HCT116 (cell line): ENCODE data around the gene SLC16A4. TPM values are rescaled to one million over a fixed set of nuclear protein-coding genes. Genes with fewer than 3 reads are reported as not detected.
"Not testable (repeated sequence)": the region's sequence is repeated elsewhere in the genome, so short reads cannot be mapped to it uniquely, and the experiment has no call there.

Source experiments
- ATAC-seq: fragments of 200-7000 bp; cut with Tn5 transposase; 2 replicates; pipeline ENCODE4 v1.9.1; 2020; ENCODE audit warnings: mild to moderate bottlenecking, moderate library complexity
- Bru-seq: library from RNA; stranded (reverse); fragments of 400-500 nt; gene quantifications from one replicate; lab custom pipeline; 2021; lab: Mats Ljungman, UMichigan
- BruChase-seq, 2 experiments: library from RNA; stranded (reverse); fragments of 400-500 nt; gene quantifications; one replicate each; lab custom pipeline; 2021; lab: Mats Ljungman, UMichigan
- BruUV-seq: library from RNA; stranded (reverse); fragments of 400-500 nt; replicated peaks from 2 replicates; lab custom pipeline; 2021; lab: Mats Ljungman, UMichigan
- CTCF ChIA-PET: fragments of 300-600 bp; sonication (Branson Sonifier 250); formaldehyde crosslinking; loops from one replicate; lab custom pipeline; 2021; ENCODE audit warnings: antibody characterized with exemption; lab: Charles Lee
- POLR2A ChIA-PET: fragments of 300-600, 350-600 bp; sonication (Branson Sonifier 250); formaldehyde crosslinking; loops from one replicate; lab custom pipeline; 2021; ENCODE audit warnings: antibody characterized with exemption; lab: Charles Lee
- RAD21 ChIA-PET, 2 experiments: fragments of 300-600 bp; sonication (Branson Sonifier 250); formaldehyde crosslinking; loops; one replicate each; lab custom pipeline; 2023; ENCODE audit warnings: low total read pairs in 2 of 2; ENCODE audit not compliant: uncharacterized antibody in 2 of 2, unreplicated experiment in 2 of 2, low non-redundant PET in 1 of 2; lab: Charles Lee
- DNase-seq: peaks from one replicate; pipeline ENCODE4 v3.0.0-alpha.2; 2010; ENCODE audit warnings: low read depth, low spot score
- H2AFZ ChIP-seq: fragments of 200-600 bp; shearing (Covaris generic), sonication (generic); 2 replicates; pipeline ENCODE4 v1.6.1; 2017; ENCODE audit warnings: low read depth, mixed run types, mixed read lengths, antibody characterized with exemption, low read length; ENCODE audit not compliant: poor library complexity, severe bottlenecking
- H3K27ac ChIP-seq: 2 replicates; pipeline ENCODE4 v1.5.1; 2012; ENCODE audit warnings: low read depth, low read length
- H3K27me3 ChIP-seq: fragments of 200-600 bp; sonication (generic); 2 replicates; pipeline ENCODE4 v1.6.1; 2016; ENCODE audit warnings: mixed run types, low read length, mixed read lengths; ENCODE audit not compliant: insufficient read depth
- H3K36me3 ChIP-seq, 2 experiments: fragments of 200-500 bp in 1 of 2; fragments of 200-600 bp in 1 of 2; sonication (Bioruptor generic) in 1 of 2; sonication (generic) in 1 of 2; 2 replicates each; pipeline versions ENCODE4 v1.5.1 to v1.6.1; 2014 to 2016; ENCODE audit warnings: low read length in 2 of 2, inconsistent platforms in 1 of 2, mixed read lengths in 1 of 2, mixed run types in 1 of 2; ENCODE audit not compliant: insufficient read depth in 2 of 2, control insufficient read depth in 1 of 2
- H3K4me1 ChIP-seq, 2 experiments: fragments of 200-600 bp in 1 of 2; sonication (generic) in 1 of 2; 2 replicates each; pipeline versions ENCODE4 v1.5.1 to v1.6.1; 2012 to 2017; ENCODE audit warnings: low read length in 2 of 2, inconsistent platforms in 1 of 2, mild to moderate bottlenecking in 1 of 2, mixed read lengths in 1 of 2, mixed run types in 1 of 2, moderate library complexity in 1 of 2; ENCODE audit not compliant: insufficient read depth in 2 of 2, control insufficient read depth in 1 of 2
- H3K4me2 ChIP-seq: fragments of 200-600 bp; sonication (generic); 2 replicates; pipeline ENCODE4 v1.6.1; 2017; ENCODE audit warnings: mixed run types, low read length, mixed read lengths
- H3K4me3 ChIP-seq, 2 experiments: fragments of 200-600 bp in 1 of 2; sonication (generic) in 1 of 2; replicated peaks in 1 of 2; 2 replicates each; pipeline ENCODE4 v1.5.1; 2011 to 2016; ENCODE audit warnings: low read length in 2 of 2, control low read depth in 1 of 2, low read depth in 1 of 2, mild to moderate bottlenecking in 1 of 2, mixed read lengths in 1 of 2, mixed run types in 1 of 2
- H3K79me2 ChIP-seq: fragments of 200-600 bp; sonication (generic); 2 replicates; pipeline ENCODE4 v1.6.1; 2017; ENCODE audit warnings: mild to moderate bottlenecking, mixed run types, low read length, moderate library complexity, mixed read lengths; ENCODE audit not compliant: insufficient read depth
- H3K9ac ChIP-seq: fragments of 200-600 bp; sonication (generic); 2 replicates; pipeline ENCODE4 v1.6.1; 2016; ENCODE audit warnings: low read length, mixed read lengths
- H3K9me2 ChIP-seq: fragments of 200-600 bp; sonication (generic), shearing (Covaris generic); 2 replicates; pipeline ENCODE4 v1.6.1; 2017; ENCODE audit warnings: mixed run types, mild to moderate bottlenecking, moderate library complexity; ENCODE audit not compliant: insufficient read depth
- H3K9me3 ChIP-seq, 2 experiments: fragments of 200-500 bp in 1 of 2; fragments of 200-600 bp in 1 of 2; sonication (Bioruptor generic) in 1 of 2; sonication (generic) in 1 of 2; 2 replicates each; pipeline ENCODE4 v1.6.1; 2014 to 2017; ENCODE audit warnings: low read length in 2 of 2, mixed read lengths in 2 of 2, inconsistent platforms in 1 of 2, low read depth in 1 of 2, mild to moderate bottlenecking in 1 of 2, mixed run types in 1 of 2, moderate library complexity in 1 of 2; ENCODE audit not compliant: control insufficient read depth in 1 of 2, insufficient read depth in 1 of 2
- H4K20me1 ChIP-seq: fragments of 200-600 bp; sonication (generic), shearing (Covaris generic); 2 replicates; pipeline ENCODE4 v1.6.1; 2017; ENCODE audit warnings: mixed run types, mild to moderate bottlenecking, moderate library complexity; ENCODE audit not compliant: insufficient read depth
- EZH2 ChIP-seq: fragments of 200-600 bp; sonication (generic); IDR thresholded peaks from 2 replicates; pipeline ENCODE4 v1.6.1; 2017; ENCODE audit warnings: antibody characterized with exemption, mixed run types
- RAD21 ChIP-seq: IDR thresholded peaks from 2 replicates; pipeline ENCODE4 v1.6.1; 2012; ENCODE audit warnings: low read depth, mild to moderate bottlenecking
- SP1 ChIP-seq: IDR thresholded peaks from 2 replicates; pipeline ENCODE4 v1.6.1; 2012; ENCODE audit warnings: low read depth
- TCF7L2 ChIP-seq: IDR thresholded peaks from 2 replicates; pipeline ENCODE4 v1.7.0; 2011; ENCODE audit warnings: borderline replicate concordance, inconsistent platforms; ENCODE audit not compliant: insufficient read depth, insufficient read length; ENCODE audit errors: extremely low read depth
- YY1 ChIP-seq: IDR thresholded peaks from 2 replicates; pipeline ENCODE4 v1.6.1; 2011; ENCODE audit warnings: low read length, low read depth, moderate library complexity, mild to moderate bottlenecking; ENCODE audit not compliant: insufficient replicate concordance; ENCODE audit errors: extremely low read depth
- ZFX ChIP-seq: fragments of 450-650 bp; IDR thresholded peaks from 2 replicates; pipeline ENCODE4 v1.6.1; 2017
- intact Hi-C: fragments of 100-400 bp; cut with micrococcal nuclease; formaldehyde crosslinking; loops from 2 replicates; pipeline ENCODE4 v1.10.0; 2022
- long read RNA-seq: library from polyadenylated mRNA; unstranded; transcript quantifications from one replicate; pipeline ENCODE4 v2.0.0, GENCODE V29; 2021; ENCODE audit not compliant: unreplicated experiment
- polyA plus RNA-seq: library from polyadenylated mRNA; unstranded; fragments of >200 nt; gene quantifications from 2 replicates; pipeline ENCODE4 v1.2.1, GENCODE V29; 2012; ENCODE audit warnings: missing spikeins
- total RNA-seq: library from RNA; stranded (reverse); gene quantifications from one replicate; pipeline ENCODE4 v1.2.1, GENCODE V29; 2021; ENCODE audit not compliant: unreplicated experiment
- TF ChIP-seq, protein P1 (sequence below): IDR thresholded peaks from 2 replicates; pipeline ENCODE4 v1.6.1; 2012

SLC16A4 gene
- total RNA-seq = 0.20 TPM
- 0.12 and 0.13 TPM in 2 replicates for polyA plus RNA-seq
- Bru-seq, nascent RNA = percentile 19 among the genes with signal in this experiment
- percentile 47 among the genes with signal in this experiment for BruChase-seq, experiment 1, labeled RNA remaining after a 6-hour chase
- BruChase-seq, experiment 2, labeled RNA remaining after a 2-hour chase = percentile 38 among the genes with signal in this experiment
- long read RNA-seq = 0 reads

DNA sequence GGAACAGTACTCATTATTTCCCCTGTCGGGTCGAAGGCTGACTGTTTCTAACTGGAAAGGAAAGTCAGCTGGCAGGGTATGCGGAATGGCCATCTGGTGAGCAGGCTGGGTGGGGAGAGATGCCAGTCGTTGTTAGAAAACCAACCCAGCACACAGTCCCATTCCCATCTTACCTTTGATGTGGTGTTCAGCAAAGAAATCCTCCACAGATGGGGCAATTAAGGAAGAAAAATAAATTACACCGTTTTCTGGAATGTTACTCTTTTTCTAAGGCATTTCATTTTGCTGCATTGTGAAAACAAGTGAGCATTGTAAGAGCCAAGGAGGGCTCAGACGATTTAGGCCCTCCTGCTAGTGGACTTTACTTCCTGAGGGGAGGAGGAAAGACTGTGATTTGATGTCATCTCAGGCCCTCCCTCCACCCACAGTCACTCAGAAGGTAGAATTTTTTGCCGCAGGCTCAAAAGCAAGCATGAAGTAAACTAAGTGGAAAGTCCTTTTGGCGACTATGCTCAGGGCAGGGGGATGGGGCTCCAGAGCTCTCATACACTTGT lies at the start of gene SLC16A4:
Gene SLC16A4 (minus strand): TSS at position 335 of the 554 bp plus-strand sequence. CDS start 1,703 bp downstream, outside the sequence.
- H4K20me1 ChIP-seq = no peaks in the 10 kb centered on the region
- H3K4me2 ChIP-seq = no peak within 1 kb of the TSS
- ChIA-PET CTCF (no interaction called here), POLR2A (no interaction called here), RAD21 (no interaction called here)
- no peaks in the 10 kb centered on the region for H3K79me2 ChIP-seq
- ATAC-seq (no peak; the same call in 1 of the 2 replicates), DNase-seq (no peak)
- no peak for TF ChIP-seq SP1
- no peak for TF ChIP-seq TCF7L2
- TF ChIP-seq EZH2 = no peak
- TF ChIP-seq RAD21 = no peak
- TF ChIP-seq, protein P1, sequence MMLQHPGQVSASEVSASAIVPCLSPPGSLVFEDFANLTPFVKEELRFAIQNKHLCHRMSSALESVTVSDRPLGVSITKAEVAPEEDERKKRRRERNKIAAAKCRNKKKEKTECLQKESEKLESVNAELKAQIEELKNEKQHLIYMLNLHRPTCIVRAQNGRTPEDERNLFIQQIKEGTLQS = no peak
- no peak for TF ChIP-seq YY1
- TF ChIP-seq ZFX = no peak
- no peak within 1 kb of the TSS for H3K27ac ChIP-seq
- no peak within 1 kb of the TSS for H3K4me3 ChIP-seq
- intact Hi-C loops = no loop called here
- no peaks in the 10 kb centered on the region for H3K9me3 ChIP-seq
- H2AFZ ChIP-seq = no peak within 1 kb of the TSS
- peaks cover 0 to 4% of the 10 kb centered on the region in 2 experiments; a peak in 2 of 4 replicates for H3K36me3 ChIP-seq
- H3K9me2 ChIP-seq = no peaks in the 10 kb centered on the region
- peaks cover 0 to 12% of the 10 kb centered on the region in 2 experiments; a peak in 2 of 4 replicates for H3K4me1 ChIP-seq
- no peak within 1 kb of the TSS for H3K9ac ChIP-seq
- BruUV-seq = no TSS peak
- H3K27me3 ChIP-seq = no peaks in the 10 kb centered on the region

DNA sequence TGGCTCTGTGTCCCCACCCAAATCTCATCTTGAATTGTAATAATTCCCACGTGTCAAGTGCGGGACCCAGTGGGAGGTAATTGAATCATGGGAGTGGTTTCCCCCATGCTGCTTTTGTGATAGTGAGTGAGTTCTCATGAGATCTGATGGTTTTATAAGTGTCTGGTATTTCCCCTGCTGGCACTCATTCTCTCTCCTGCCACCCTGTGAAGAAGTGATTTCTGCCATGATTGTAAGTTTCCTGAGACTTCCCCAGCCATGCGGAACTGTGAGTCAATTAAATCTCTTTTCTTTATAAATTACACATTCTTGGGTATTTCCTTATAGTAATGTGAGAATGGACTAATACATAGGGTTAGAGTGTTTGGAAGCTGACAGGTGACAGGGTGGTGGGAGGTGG lies 49.0 kb upstream of the SLC16A4 start:
- H3K4me2 ChIP-seq, H3K27ac ChIP-seq, H3K9me2 ChIP-seq, DNase-seq, BruUV-seq, H3K4me3 ChIP-seq, H4K20me1 ChIP-seq, H3K79me2 ChIP-seq, H3K27me3 ChIP-seq, H3K9ac ChIP-seq, H2AFZ ChIP-seq, intact Hi-C loops, H3K36me3 ChIP-seq, CTCF ChIA-PET, H3K9me3 ChIP-seq, RAD21 ChIA-PET, POLR2A ChIA-PET, ATAC-seq: not testable (repeated sequence)
- peaks cover 11 to 22% of the 10 kb centered on the region in 2 experiments for H3K4me1 ChIP-seq
